T-cell (primary cell): Measurements from ENCODE around the gene RALY. TPM values are rescaled to one million over a fixed set of nuclear protein-coding genes. Genes with fewer than 3 reads are reported as not detected.

Experiments
- ATAC-seq, 4 experiments: fragments of 200-7000 bp in 3 of 4; fragments of 150-1000 bp in 1 of 4; cut with Tn5 transposase; replicated peaks in 1 of 4; 1 replicate in 3 of 4; 2 replicates in 1 of 4; pipeline ENCODE4 v1.10.0; 2021; ENCODE audit warnings: moderate library complexity in 3 of 4, mild to moderate bottlenecking in 2 of 4, moderate number of reproducible peaks in 1 of 4
- CTCF ChIA-PET, 2 donors: fragments of 300-600 bp; sonication (Branson Sonifier 250); formaldehyde crosslinking; loops; one replicate each; lab custom pipeline; 2022; ENCODE audit warnings: antibody characterized with exemption in 2 of 2; lab: Charles Lee
- POLR2A ChIA-PET, 2 donors: fragments of 300-600 bp; sonication (Branson Sonifier 250); formaldehyde crosslinking; loops; one replicate each; lab custom pipeline; 2022; ENCODE audit warnings: antibody characterized with exemption in 2 of 2; lab: Charles Lee
- DNase-seq, 35 experiments: peaks; one replicate each; pipeline versions ENCODE4 v3.0.0 to v3.0.0-alpha.2; 2013 to 2023
- H3K27ac ChIP-seq: one replicate; pipeline ENCODE4 v1.5.1; 2013; ENCODE audit warnings: low read length
- H3K27me3 ChIP-seq, 2 experiments: replicated peaks in 1 of 2; 1 replicate in 1 of 2; 2 replicates in 1 of 2; pipeline versions ENCODE4 v1.6.1 to v1.7.0; 2013; ENCODE audit warnings: low read length in 1 of 2, mixed read lengths in 1 of 2; ENCODE audit not compliant: control insufficient read depth in 2 of 2, insufficient read depth in 2 of 2; ENCODE audit errors: extremely low read depth in 1 of 2
- H3K36me3 ChIP-seq, 2 donors: 1 replicate in 1 of 2; 2 replicates in 1 of 2; pipeline versions ENCODE4 v1.6.1 to v1.7.0; 2013; ENCODE audit warnings: low read length in 1 of 2; ENCODE audit not compliant: control insufficient read depth in 2 of 2, insufficient read depth in 1 of 2; ENCODE audit errors: extremely low read depth in 1 of 2
- H3K4me1 ChIP-seq, 2 experiments: 1 replicate in 1 of 2; 2 replicates in 1 of 2; pipeline versions ENCODE4 v1.6.1 to v1.7.0; 2013; ENCODE audit warnings: low read length in 2 of 2, mixed read lengths in 1 of 2; ENCODE audit not compliant: insufficient read depth in 2 of 2, control insufficient read depth in 1 of 2; ENCODE audit errors: extremely low read depth in 1 of 2
- H3K4me3 ChIP-seq, 2 donors: 1 replicate in 1 of 2; 2 replicates in 1 of 2; pipeline versions ENCODE4 v1.5.1 to v1.7.0; 2013; ENCODE audit warnings: mild to moderate bottlenecking in 2 of 2, low read length in 1 of 2, moderate library complexity in 1 of 2; ENCODE audit not compliant: control insufficient read depth in 1 of 2; ENCODE audit errors: extremely low read depth in 1 of 2
- H3K9me3 ChIP-seq: 2 replicates; pipeline ENCODE4 v1.7.0; 2013
- H3K27ac Mint-ChIP-seq, 2 donors: one replicate each; pipeline ENCODE4 v1.8.0; 2020 to 2021; ENCODE audit warnings: mild to moderate bottlenecking in 2 of 2, mixed read lengths in 2 of 2
- H3K27me3 Mint-ChIP-seq, 2 donors: one replicate each; pipeline ENCODE4 v1.8.0; 2021 to 2022; ENCODE audit warnings: mixed read lengths in 2 of 2
- H3K36me3 Mint-ChIP-seq: one replicate; pipeline ENCODE4 v1.8.0; 2021; ENCODE audit warnings: mixed read lengths
- H3K4me1 Mint-ChIP-seq, 3 donors: one replicate each; pipeline ENCODE4 v1.8.0; 2020 to 2022; ENCODE audit warnings: mixed read lengths in 3 of 3, mild to moderate bottlenecking in 1 of 3
- H3K4me3 Mint-ChIP-seq, 3 donors: one replicate each; pipeline ENCODE4 v1.8.0; 2020 to 2022; ENCODE audit warnings: mild to moderate bottlenecking in 3 of 3, mixed read lengths in 3 of 3, moderate library complexity in 3 of 3
- H3K9me3 Mint-ChIP-seq, 3 donors: one replicate each; pipeline ENCODE4 v1.8.0; 2020 to 2022; ENCODE audit warnings: mixed read lengths in 3 of 3
- WGBS: methylation state at CpG from one replicate; pipeline ENCODE4 v1.1.5; 2013; ENCODE audit warnings: missing lambda C conversion rate; ENCODE audit not compliant: insufficient coverage; 5-methylcytosine and 5-hydroxymethylcytosine counted together
- total RNA-seq, 35 experiments: library from RNA in 6 of 35; stranded (reverse) in 6 of 35; fragments of 120-200 nt in 1 of 35; gene quantifications; one replicate each; pipeline versions ENCODE4 v1.2.1 to v1.2.4 and lab custom pipeline; 2013 to 2026

The RALY gene
- total RNA-seq, 5 donors from 2014 or later (not counting 1 experiment from before 2014, with no cell fraction given) = 110 to 126 (median 125) TPM

DNA sequence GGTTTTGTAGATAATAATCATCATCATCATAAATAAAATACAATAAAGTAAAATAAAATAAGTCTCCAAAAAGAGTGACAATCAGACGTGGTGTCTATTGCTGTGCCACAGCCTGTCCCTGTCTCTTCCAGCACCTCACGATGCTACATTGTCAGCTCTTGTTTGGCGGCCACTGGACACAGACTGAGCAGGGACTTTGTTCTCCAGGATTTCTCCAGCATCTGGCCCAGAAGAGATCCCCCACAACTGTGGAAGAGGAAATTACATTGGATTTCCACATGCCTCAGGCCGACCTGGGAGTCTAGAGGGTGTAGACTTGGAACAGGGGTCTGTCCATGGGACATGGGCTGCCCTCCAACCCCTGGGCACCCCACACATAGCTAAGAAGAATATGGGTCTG lies 39.2 kb upstream of the RALY start:
- H3K27me3 Mint-ChIP-seq = peaks cover 16 to 22% of the 10 kb centered on the region in 2 donors
- Histone ChIP-seq H3K27me3 (peaks cover 0 to 4% of the 10 kb centered on the region in 2 experiments), H3K36me3 (no peaks in the 10 kb centered on the region), H3K4me3 (no peak overlapping the region), H3K4me1 (no peaks in the 10 kb centered on the region), H3K27ac (no peak overlapping the region), H3K9me3 (no peaks in the 10 kb centered on the region)
- DNase-seq = no peak
- H3K27ac Mint-ChIP-seq = no peak overlapping the region
- H3K9me3 Mint-ChIP-seq = peaks cover 0 to 8% (median 3%) of the 10 kb centered on the region in 3 donors
- WGBS = 85% methylated on average over 2 of the region's 4 CpGs
- no peak overlapping the region for H3K4me3 Mint-ChIP-seq
- CTCF ChIA-PET = interaction anchor here in 1 of 2 donors (0.6 kb wide), 1 partner anchor 17 kb away, joined by 3 read pairs; no protein-coding TSS in a partner anchor
- ATAC-seq = no peak
- POLR2A ChIA-PET = no interaction called here
- H3K4me1 Mint-ChIP-seq = no peaks in the 10 kb centered on the region
- peaks cover 1% of the 10 kb centered on the region for H3K36me3 Mint-ChIP-seq

DNA sequence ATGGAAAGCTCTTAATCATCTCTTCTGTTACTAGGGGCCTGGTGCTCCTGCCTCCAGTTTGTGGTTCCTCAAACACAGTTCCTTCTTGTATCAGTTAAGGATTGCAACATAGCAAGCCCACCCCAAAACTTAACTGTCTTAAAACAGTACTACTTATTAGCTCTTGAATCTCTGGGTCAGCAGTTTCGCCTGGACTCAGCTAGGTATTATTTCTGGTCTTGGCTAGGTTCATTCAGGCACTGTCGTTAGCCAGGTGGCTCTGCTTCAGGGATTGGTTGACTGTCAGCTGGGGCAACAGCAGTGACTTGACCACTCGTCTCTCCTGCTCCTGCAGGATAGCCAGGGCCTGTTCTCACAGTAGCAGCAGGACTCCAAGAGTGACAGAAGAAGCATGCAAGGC lies 30.0 kb upstream of the RALY start:
- peaks cover 0 to 3% of the 10 kb centered on the region in 2 donors for H3K27me3 Mint-ChIP-seq
- 71% methylated on average over 3 of the region's 3 CpGs for WGBS
- ATAC-seq (no peak), DNase-seq (no peak)
- no peak overlapping the region for H3K27ac ChIP-seq
- no peaks in the 10 kb centered on the region for H3K4me1 Mint-ChIP-seq
- ChIA-PET POLR2A (no interaction called here), CTCF (no interaction called here)
- no peaks in the 10 kb centered on the region for H3K4me1 ChIP-seq
- no peaks in the 10 kb centered on the region for H3K36me3 ChIP-seq
- H3K27ac Mint-ChIP-seq = no peak overlapping the region
- no peak overlapping the region for H3K4me3 ChIP-seq
- no peaks in the 10 kb centered on the region for H3K36me3 Mint-ChIP-seq
- no peaks in the 10 kb centered on the region for H3K27me3 ChIP-seq
- peaks cover 0 to 3% (median 0%) of the 10 kb centered on the region in 3 donors for H3K9me3 Mint-ChIP-seq
- no peak overlapping the region for H3K4me3 Mint-ChIP-seq
- no peaks in the 10 kb centered on the region for H3K9me3 ChIP-seq

DNA sequence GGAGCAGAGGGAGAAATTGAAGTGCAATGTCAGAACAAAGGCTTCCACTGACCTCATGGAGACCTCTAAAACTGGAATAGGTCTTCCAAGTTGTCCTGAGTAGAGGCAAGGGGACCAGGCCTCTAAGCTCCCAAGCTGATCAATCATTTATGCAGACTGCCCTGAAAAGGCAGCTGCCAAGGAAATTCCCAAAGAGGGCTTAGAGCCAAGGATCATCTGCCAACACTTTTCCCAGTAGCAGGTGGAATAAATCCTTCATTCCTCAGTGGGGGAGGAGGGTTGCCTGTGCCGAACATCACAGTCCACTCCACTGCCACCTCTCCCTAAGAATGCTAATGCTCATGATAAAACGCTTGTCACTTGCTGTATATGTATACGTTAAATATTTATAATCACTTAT lies 29.3 kb upstream of the RALY start:
- ATAC-seq = no peak
- Histone ChIP-seq H3K27me3 (no peaks in the 10 kb centered on the region), H3K36me3 (no peaks in the 10 kb centered on the region), H3K4me1 (no peaks in the 10 kb centered on the region), H3K9me3 (no peaks in the 10 kb centered on the region), H3K27ac (no peak overlapping the region), H3K4me3 (no peak overlapping the region)
- POLR2A ChIA-PET = no interaction called here
- Mint-ChIP-seq H3K36me3 (no peaks in the 10 kb centered on the region), H3K27me3 (peaks cover 0 to 3% of the 10 kb centered on the region in 2 donors), H3K27ac (no peak overlapping the region), H3K4me3 (no peak overlapping the region), H3K9me3 (peaks cover 0 to 3% (median 0%) of the 10 kb centered on the region in 3 donors), H3K4me1 (no peaks in the 10 kb centered on the region)
- CTCF ChIA-PET = no interaction called here
- DNase-seq = no peak
- no CpG with 5 or more reads among the region's 3 CpGs for WGBS

DNA sequence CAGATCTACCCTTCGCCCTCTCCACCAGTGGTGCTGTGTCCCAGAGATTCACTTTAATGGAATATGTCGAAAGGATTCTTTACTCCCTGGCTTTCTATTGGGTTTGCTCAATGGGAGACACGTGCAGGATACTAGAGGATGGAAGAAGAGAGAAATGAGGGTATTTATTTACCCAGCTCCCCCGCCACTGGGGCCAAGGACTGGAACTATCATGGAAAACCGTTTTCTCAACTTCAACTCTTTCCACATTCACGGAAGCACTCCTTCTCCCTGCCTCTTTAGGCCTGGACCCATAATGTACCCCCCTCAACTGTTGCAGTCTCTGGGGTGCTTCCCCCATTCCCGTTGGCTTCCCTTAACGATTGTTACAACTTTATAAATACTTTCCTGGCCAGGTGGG lies 26.6 kb upstream of the RALY start:
- H3K27ac Mint-ChIP-seq = no peak overlapping the region
- H3K4me3 Mint-ChIP-seq = no peak overlapping the region
- Histone ChIP-seq H3K9me3 (no peaks in the 10 kb centered on the region), H3K4me3 (no peak overlapping the region), H3K4me1 (no peaks in the 10 kb centered on the region), H3K36me3 (no peaks in the 10 kb centered on the region), H3K27me3 (no peaks in the 10 kb centered on the region), H3K27ac (no peak overlapping the region)
- ATAC-seq (no peak), DNase-seq (no peak)
- H3K36me3 Mint-ChIP-seq = no peaks in the 10 kb centered on the region
- 81% methylated on average over 2 of the region's 8 CpGs for WGBS
- peaks cover 0 to 3% (median 0%) of the 10 kb centered on the region in 3 donors for H3K9me3 Mint-ChIP-seq
- POLR2A ChIA-PET = no interaction called here
- CTCF ChIA-PET = no interaction called here
- H3K4me1 Mint-ChIP-seq = no peaks in the 10 kb centered on the region
- peaks cover 0 to 3% of the 10 kb centered on the region in 2 donors for H3K27me3 Mint-ChIP-seq

DNA sequence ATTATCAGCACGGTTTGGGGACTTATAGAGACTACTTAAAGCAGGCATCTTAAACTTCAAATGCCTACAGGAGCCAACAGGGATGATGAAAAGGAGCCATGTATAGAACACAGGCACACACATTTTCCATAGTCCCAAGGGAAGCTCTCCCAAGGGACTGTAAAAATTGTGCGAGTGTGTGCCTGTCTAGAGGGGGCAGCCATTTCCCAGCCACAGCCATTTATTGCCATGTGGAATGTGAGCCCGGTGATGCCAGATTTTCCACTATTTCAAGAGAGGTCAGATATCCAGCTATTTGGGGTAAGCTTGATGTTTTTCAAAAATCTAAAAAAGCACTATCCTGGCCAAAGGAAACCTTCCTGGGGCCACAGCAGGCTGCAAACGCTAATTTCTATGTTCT lies 24.1 kb upstream of the RALY start:
- Mint-ChIP-seq H3K36me3 (no peaks in the 10 kb centered on the region), H3K9me3 (peaks cover 0 to 3% (median 0%) of the 10 kb centered on the region in 3 donors), H3K27ac (no peak overlapping the region), H3K27me3 (peaks cover 0 to 3% of the 10 kb centered on the region in 2 donors), H3K4me3 (no peak overlapping the region), H3K4me1 (no peaks in the 10 kb centered on the region)
- Histone ChIP-seq H3K4me3 (no peak overlapping the region), H3K4me1 (no peaks in the 10 kb centered on the region), H3K36me3 (no peaks in the 10 kb centered on the region), H3K9me3 (no peaks in the 10 kb centered on the region), H3K27ac (no peak overlapping the region), H3K27me3 (no peaks in the 10 kb centered on the region)
- ATAC-seq (no peak), DNase-seq (no peak)
- ChIA-PET CTCF (no interaction called here), POLR2A (no interaction called here)
- 100% methylated on average over 3 of the region's 4 CpGs for WGBS

DNA sequence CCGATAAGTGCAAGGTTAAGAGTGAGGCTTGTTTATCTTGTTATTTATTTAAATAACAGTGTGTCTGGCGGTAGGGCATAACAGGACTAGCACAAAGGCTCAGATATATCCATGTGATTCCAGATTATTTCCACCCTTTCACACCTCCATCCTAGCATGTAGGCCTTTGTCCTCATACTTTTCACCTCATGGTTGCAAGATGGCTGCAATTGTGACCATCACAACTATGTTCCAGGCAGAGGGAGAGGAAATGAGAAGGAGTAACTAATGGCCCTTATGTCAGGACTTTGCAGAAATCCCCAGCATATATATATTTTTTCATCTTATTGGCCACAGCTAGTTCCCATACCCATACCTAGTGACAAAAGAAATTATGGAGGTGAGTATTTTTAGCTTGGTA lies 23.5 kb upstream of the RALY start:
- peaks cover 0 to 3% (median 0%) of the 10 kb centered on the region in 3 donors for H3K9me3 Mint-ChIP-seq

More for the DNA sequence above, 23.5 kb upstream of the RALY start:
- H3K36me3 Mint-ChIP-seq = no peaks in the 10 kb centered on the region
- ATAC-seq (no peak), DNase-seq (no peak)
- H3K4me1 Mint-ChIP-seq = no peaks in the 10 kb centered on the region
- H3K4me3 ChIP-seq = no peak overlapping the region
- no peak overlapping the region for H3K27ac Mint-ChIP-seq
- no peaks in the 10 kb centered on the region for H3K27me3 ChIP-seq
- no peaks in the 10 kb centered on the region for H3K36me3 ChIP-seq
- WGBS = no CpG with 5 or more reads among the region's 2 CpGs
- no peaks in the 10 kb centered on the region for H3K4me1 ChIP-seq
- ChIA-PET CTCF (no interaction called here), POLR2A (no interaction called here)
- H3K27me3 Mint-ChIP-seq = peaks cover 0 to 3% of the 10 kb centered on the region in 2 donors
- no peaks in the 10 kb centered on the region for H3K9me3 ChIP-seq
- no peak overlapping the region for H3K27ac ChIP-seq
- no peak overlapping the region for H3K4me3 Mint-ChIP-seq
